GM23248 (cell line): ENCODE results near the gene UBE2I. TPM values are rescaled to one million over a fixed set of nuclear protein-coding genes. Genes with fewer than 3 reads are reported as not detected.

Source experiments
- DNase-seq: peaks from one replicate; pipeline ENCODE4 v3.0.0-alpha.2; 2015
- H2AFZ ChIP-seq: fragments of 200-600 bp; sonication (generic); 2 replicates; pipeline ENCODE4 v1.6.1; 2016; ENCODE audit warnings: antibody characterized with exemption
- H3F3A ChIP-seq: fragments of 200-600 bp; sonication (generic); 2 replicates; pipeline ENCODE4 v1.6.1; 2016; ENCODE audit warnings: mild to moderate bottlenecking, antibody characterized with exemption, mixed run types; ENCODE audit not compliant: insufficient read depth
- H3K27ac ChIP-seq: fragments of 200-600 bp; sonication (generic); 2 replicates; pipeline ENCODE4 v1.5.1; 2016; ENCODE audit warnings: mild to moderate bottlenecking
- H3K27me3 ChIP-seq: fragments of 200-600 bp; sonication (generic); replicated peaks from 2 replicates; pipeline ENCODE4 v1.6.1; 2016; ENCODE audit warnings: mild to moderate bottlenecking; ENCODE audit not compliant: insufficient read depth
- H3K36me3 ChIP-seq: fragments of 200-600 bp; sonication (generic); 2 replicates; pipeline ENCODE4 v1.6.1; 2016; ENCODE audit warnings: low read depth, mild to moderate bottlenecking
- H3K4me1 ChIP-seq: fragments of 200-600 bp; sonication (generic); 2 replicates; pipeline ENCODE4 v1.6.1; 2016; ENCODE audit warnings: mild to moderate bottlenecking; ENCODE audit not compliant: insufficient read depth
- H3K4me2 ChIP-seq: fragments of 200-600 bp; sonication (generic); one replicate; pipeline ENCODE4 v1.6.1; 2016; ENCODE audit warnings: mild to moderate bottlenecking; ENCODE audit not compliant: unreplicated experiment
- H3K4me3 ChIP-seq: fragments of 200-600 bp; sonication (generic); 2 replicates; pipeline ENCODE4 v1.5.1; 2016; ENCODE audit warnings: mild to moderate bottlenecking
- H3K79me2 ChIP-seq: fragments of 200-600 bp; sonication (generic); 2 replicates; pipeline ENCODE4 v1.6.1; 2016; ENCODE audit warnings: mild to moderate bottlenecking; ENCODE audit not compliant: insufficient read depth
- H3K9ac ChIP-seq: fragments of 200-600 bp; sonication (generic); 2 replicates; pipeline ENCODE4 v1.6.1; 2016; ENCODE audit warnings: mild to moderate bottlenecking
- H3K9me2 ChIP-seq: fragments of 200-600 bp; sonication (generic); 2 replicates; pipeline ENCODE4 v1.6.1; 2016; ENCODE audit warnings: mixed run types, mild to moderate bottlenecking, moderate library complexity; ENCODE audit not compliant: insufficient read depth
- H3K9me3 ChIP-seq: fragments of 200-600 bp; sonication (generic); one replicate; pipeline ENCODE4 v1.6.1; 2017; ENCODE audit warnings: low read depth
- H4K20me1 ChIP-seq: fragments of 200-600 bp; sonication (generic); 2 replicates; pipeline ENCODE4 v1.6.0; 2016; ENCODE audit not compliant: insufficient read depth
- EZH2 ChIP-seq: fragments of 200-600 bp; sonication (generic); IDR thresholded peaks from 2 replicates; pipeline ENCODE4 v1.6.1; 2018; ENCODE audit warnings: antibody characterized with exemption, mild to moderate bottlenecking; ENCODE audit not compliant: insufficient read depth, poor library complexity, severe bottlenecking
- EZH2phosphoT487 ChIP-seq: fragments of 200-600 bp; sonication (generic); IDR thresholded peaks from 2 replicates; pipeline ENCODE4 v1.6.1; 2018; ENCODE audit warnings: antibody characterized with exemption, moderate library complexity, mild to moderate bottlenecking, low read depth; ENCODE audit not compliant: insufficient read depth
- WGBS, 2 experiments: methylation state at CpG; one replicate each; pipeline ENCODE4 v1.1.6; 2015 to 2017; ENCODE audit warnings: low lambda C conversion rate in 2 of 2, low coverage in 1 of 2; ENCODE audit errors: missing lambda C conversion rate in 2 of 2; 5-methylcytosine and 5-hydroxymethylcytosine counted together
- in situ Hi-C: fragments of 300-500 bp; cut with MboI; formaldehyde crosslinking; loops from 2 replicates; pipeline ENCODE4 v1.15.0; 2020
- polyA plus RNA-seq: library from polyadenylated mRNA; unstranded; fragments of >200 nt; fragmentation: Nextera tagmentation; extraction: Ambion mirVana; gene quantifications from 2 replicates; pipeline ENCODE4 v1.2.1, GENCODE V29; 2016
- total RNA-seq: library from RNA; depleted of rRNA; stranded (reverse); fragments of >200 nt; shearing (Covaris generic); gene quantifications from 2 replicates; pipeline ENCODE4 v1.2.3, GENCODE V29; 2014

Gene UBE2I
- total and polyA plus RNA-seq, 2 experiments from 2014 or later: 77.7 to 134 TPM

DNA sequence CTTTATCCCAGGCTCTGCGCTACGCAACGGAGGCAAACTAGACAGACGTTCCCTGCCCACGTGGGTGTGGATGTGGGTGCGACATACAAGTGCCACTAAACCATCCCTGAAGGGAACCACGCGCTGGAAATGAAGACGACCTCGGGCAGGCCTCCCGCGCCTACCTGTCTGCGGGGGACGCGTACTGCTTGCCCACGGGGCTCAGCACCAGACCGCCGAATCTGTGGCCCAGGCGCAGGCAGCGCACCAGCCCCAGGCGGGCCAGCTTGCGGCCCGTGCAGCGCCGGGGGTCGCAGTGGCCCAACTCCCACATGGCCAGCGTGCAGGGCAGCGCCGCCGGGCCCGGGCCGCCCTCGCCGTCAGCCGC is 41.8 kb downstream of the UBE2I start:
- Histone ChIP-seq H3K4me2 (peak overlapping the region; percentile 81), H2AFZ (peak overlapping the region; percentile 77), H3K9ac (peak overlapping the region; percentile 92), H4K20me1 (no peaks in the 10 kb centered on the region), H3K9me3 (no peaks in the 10 kb centered on the region), H3K4me3 (peak overlapping the region; percentile 91), H3K27ac (no peak overlapping the region), H3F3A (no peaks in the 10 kb centered on the region), H3K9me2 (no peaks in the 10 kb centered on the region), H3K79me2 (peaks cover 65% of the 10 kb centered on the region), H3K4me1 (peaks cover 7% of the 10 kb centered on the region; the same call in 1 of the 2 replicates), H3K27me3 (no peaks in the 10 kb centered on the region), H3K36me3 (no peaks in the 10 kb centered on the region; the same call in 1 of the 2 replicates)
- TF ChIP-seq EZH2phosphoT487: no peak
- no peak for TF ChIP-seq EZH2
- in situ Hi-C loops: no loop called here
- WGBS, 2 experiments: 7% methylated on average over 28 to 35 of the region's 35 CpGs
- peak; percentile 27 for DNase-seq

DNA sequence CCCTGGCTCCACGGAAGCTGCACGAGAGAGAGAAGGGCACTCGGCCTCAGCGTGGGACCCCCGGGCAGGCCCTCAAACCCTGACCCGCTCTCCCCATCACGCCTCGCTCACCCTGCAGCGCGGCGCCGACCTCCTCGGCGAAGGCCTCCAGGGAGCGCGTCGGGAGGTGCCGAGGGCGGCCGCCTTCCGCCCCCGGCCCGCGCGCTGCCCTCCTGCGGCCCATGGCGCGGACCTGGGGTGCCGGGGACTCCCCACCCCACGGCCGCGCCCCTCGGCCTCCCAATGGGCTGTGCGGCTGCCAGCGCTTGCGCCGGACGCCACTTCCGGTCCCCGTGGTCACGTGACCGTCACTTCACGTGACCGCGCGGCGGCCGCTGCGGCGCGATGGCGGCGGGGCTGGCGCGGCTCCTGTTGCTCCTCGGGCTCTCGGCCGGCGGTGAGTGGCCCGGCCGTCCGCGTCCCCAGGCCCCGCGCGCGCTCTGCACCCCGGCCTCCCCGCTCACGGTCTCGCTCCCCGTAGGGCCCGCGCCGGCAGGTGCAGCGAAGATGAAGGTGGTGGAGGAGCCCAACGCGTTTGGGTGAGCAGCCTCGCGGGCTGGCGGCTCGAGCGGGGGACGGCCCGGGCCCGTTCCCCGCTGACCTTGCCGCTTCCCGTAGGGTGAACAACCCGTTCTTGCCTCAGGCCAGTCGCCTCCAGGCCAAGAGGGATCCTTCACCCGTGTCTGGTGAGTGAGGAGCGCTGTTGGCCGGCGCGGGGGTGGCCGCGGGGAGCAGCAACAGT is 42.3 kb downstream of the UBE2I start, which contains the start of the genes GNPTG and TSR3:
GNPTG (plus strand) TSS at position 350 of the 781 bp plus-strand sequence; CDS start at position 385, 35 bp downstream.
TSR3 (minus strand) TSS at position 297 of the 781 bp plus-strand sequence; CDS start at position 223, 74 bp downstream.
- peak; percentile 93 for DNase-seq
- Histone ChIP-seq H3K4me3 (peak within 1 kb of the TSS; percentile 91), H3K36me3 (no peaks in the 10 kb centered on the region; the same call in 1 of the 2 replicates), H3F3A (no peaks in the 10 kb centered on the region), H2AFZ (peak within 1 kb of the TSS; percentile 77), H3K4me2 (peak within 1 kb of the TSS; percentile 89), H3K9me2 (no peaks in the 10 kb centered on the region), H4K20me1 (no peaks in the 10 kb centered on the region), H3K27me3 (no peaks in the 10 kb centered on the region), H3K9me3 (no peaks in the 10 kb centered on the region), H3K27ac (peak within 1 kb of the TSS; percentile 37), H3K9ac (peak within 1 kb of the TSS; percentile 92), H3K79me2 (peaks cover 71% of the 10 kb centered on the region), H3K4me1 (peaks cover 7% of the 10 kb centered on the region; the same call in 1 of the 2 replicates)
- WGBS, 2 experiments: 1% methylated on average over 71 to 92 of the region's 98 CpGs
- TF ChIP-seq EZH2: no peak
- no peak for TF ChIP-seq EZH2phosphoT487
- in situ Hi-C loops: no loop called here

DNA sequence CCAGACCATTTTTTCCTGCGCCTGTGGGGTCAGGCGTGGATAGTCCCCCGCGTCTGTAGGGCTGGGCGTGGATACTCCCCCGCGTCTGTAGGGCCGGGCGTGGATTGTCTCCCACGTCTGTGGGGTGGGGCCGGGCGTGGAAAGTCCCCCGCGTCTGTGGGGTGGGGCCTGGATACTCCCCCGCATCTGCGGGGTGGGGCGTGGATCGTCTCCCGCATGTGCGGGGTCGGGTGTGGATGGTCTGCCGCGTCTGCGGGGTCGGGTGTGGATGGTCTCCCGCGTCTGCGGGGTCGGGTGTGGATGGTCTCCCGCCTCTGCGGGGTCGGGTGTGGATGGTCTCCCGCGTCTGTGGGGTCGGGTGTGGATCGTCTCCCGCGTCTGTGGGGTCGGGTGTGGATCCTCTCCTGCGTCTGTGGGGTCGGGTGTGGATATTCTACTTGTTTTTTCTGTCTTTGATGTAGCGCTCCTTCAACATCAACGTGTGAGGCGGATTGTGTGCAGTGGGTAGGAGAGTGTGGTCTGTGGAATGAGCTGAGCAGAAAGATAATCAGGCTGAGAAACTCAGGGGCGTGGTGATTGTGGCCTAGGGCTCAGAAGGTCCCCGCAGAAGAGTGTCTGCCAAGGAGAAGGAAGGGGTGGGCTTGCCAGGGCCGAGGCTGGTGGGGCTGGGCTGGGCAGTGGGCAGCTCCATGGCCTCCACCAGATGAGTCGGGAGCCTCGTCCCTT is 45.5 kb downstream of the UBE2I start:
- Histone ChIP-seq H3K36me3 (no peaks in the 10 kb centered on the region; the same call in 1 of the 2 replicates), H4K20me1 (no peaks in the 10 kb centered on the region), H3K4me2 (no peak overlapping the region), H3K4me3 (no peak overlapping the region), H3K27ac (no peak overlapping the region), H3K79me2 (peaks cover 96% of the 10 kb centered on the region), H3F3A (no peaks in the 10 kb centered on the region), H3K27me3 (no peaks in the 10 kb centered on the region), H3K9me2 (no peaks in the 10 kb centered on the region), H2AFZ (no peak overlapping the region), H3K9ac (no peak overlapping the region), H3K4me1 (peaks cover 7% of the 10 kb centered on the region; the same call in 1 of the 2 replicates), H3K9me3 (no peaks in the 10 kb centered on the region)
- TF ChIP-seq EZH2phosphoT487 (no peak), EZH2 (no peak)
- no peak for DNase-seq
- 91 to 95% methylated on average over 26 to 49 of the region's 49 CpGs for WGBS, 2 experiments
- in situ Hi-C loops: no loop called here

DNA sequence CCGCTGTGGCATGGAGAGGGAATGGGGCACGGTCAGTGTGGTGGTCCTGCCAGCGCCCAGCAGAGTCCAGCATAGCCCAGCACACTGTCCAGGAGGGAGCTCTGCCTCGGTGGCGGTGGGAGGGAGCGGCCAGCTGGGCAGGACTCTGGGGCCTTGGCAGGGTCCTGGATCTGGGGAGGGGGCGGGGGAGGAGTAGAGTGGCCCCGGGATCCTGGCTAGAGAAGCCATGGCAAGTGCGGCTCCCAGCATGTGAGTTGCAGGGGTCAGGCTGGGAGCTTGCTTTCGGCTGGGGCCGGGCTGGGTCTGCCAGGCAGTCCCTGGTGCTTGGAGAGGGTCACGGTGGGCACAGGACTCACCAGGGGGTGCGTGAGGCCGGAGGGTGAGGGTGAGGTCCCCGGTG is 46.2 kb downstream of the UBE2I start:
- no peak overlapping the region for H3K4me3 ChIP-seq
- no peak for TF ChIP-seq EZH2
- no peak for TF ChIP-seq EZH2phosphoT487
- H3K79me2 ChIP-seq: peaks cover 96% of the 10 kb centered on the region
- H3K4me2 ChIP-seq: no peak overlapping the region
- no peaks in the 10 kb centered on the region for H3K27me3 ChIP-seq
- no peaks in the 10 kb centered on the region for H3K9me2 ChIP-seq
- peaks cover 7% of the 10 kb centered on the region; the same call in 1 of the 2 replicates for H3K4me1 ChIP-seq
- H3K9me3 ChIP-seq: no peaks in the 10 kb centered on the region
- H3F3A ChIP-seq: no peaks in the 10 kb centered on the region
- WGBS, 2 experiments: 85 to 88% methylated on average over 11 to 15 of the region's 15 CpGs
- H4K20me1 ChIP-seq: no peaks in the 10 kb centered on the region
- no peak overlapping the region for H3K27ac ChIP-seq
- H3K36me3 ChIP-seq: no peaks in the 10 kb centered on the region
- in situ Hi-C loops: no loop called here
- no peak overlapping the region for H2AFZ ChIP-seq
- no peak for DNase-seq
- H3K9ac ChIP-seq: no peak overlapping the region
